Fibroblast of skin of left biceps (primary cell): ENCODE measurements around the gene RALGPS1.

Experiments
- DNase-seq, 2 experiments: peaks; one replicate each; pipeline ENCODE4 v3.0.0-alpha.2; 2013; ENCODE audit warnings: low read depth in 2 of 2

Gene RALGPS1

DNA sequence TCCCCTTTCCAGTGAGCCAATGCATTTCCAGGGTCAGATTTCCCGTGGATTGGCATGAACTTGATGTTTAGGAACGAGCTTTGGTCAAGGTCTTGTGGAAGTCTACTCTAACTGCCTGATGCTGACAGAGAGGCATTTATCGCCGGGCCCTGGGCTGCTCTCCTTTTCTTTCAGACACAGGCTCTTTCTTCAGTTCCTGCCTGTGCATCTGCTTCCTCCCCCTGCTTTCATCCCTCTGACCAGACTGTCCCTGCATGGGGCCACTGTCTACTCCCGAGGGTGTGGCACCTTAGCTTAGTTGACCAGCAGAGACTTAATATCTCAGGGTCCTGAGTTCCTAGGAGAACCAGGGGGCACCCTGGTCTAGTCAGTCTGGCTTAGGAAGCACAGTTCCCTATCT lies 41.2 kb downstream of the RALGPS1 start:
- no peak for DNase-seq

DNA sequence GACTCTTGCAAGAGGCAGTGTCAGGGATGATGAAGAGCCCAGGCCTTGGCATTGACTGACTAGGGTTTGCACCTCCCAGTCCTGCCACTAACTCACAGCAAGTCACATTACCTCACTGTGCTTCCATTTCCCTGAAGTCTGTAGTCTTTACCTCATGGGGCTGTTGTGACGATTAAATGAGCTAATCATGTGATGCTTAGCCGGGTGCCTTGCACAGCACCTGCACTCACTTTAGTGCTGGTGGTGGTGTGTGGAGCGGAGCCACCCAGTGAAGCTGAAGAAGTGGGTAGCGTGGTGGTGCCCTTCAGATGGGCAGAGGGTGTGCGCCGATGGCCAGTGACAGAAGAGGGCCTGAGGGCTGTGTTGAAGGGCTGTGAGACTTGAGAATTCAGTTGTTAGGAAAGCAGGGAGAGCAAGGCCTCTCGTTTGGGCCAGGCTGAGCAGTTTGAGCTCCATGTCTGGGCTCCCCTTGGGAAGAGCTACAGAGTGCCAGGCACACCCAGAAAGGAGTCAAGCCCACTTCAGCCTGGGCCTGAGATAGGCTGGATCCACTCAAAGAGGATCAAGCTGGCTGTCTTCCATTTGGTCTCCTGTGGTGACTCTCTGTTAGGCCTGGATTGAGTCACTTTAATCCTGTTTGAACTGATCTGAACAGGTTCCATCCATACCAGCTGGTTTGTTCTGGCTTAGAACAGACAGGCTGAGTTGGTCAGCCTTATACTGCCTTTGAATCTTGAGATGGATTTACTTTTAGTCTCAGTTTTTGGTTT lies 42.5 kb downstream of the RALGPS1 start:
- peak in 1 of 2 experiments; percentile 35 for DNase-seq

- peak in 1 of 2 experiments; percentile 28 for DNase-seq
Observed at GRCh38 chr9:126957687-126958053, 43.1 kb downstream of the RALGPS1 start.

GRCh38 chr9:126959336-126959735 lies 44.8 kb downstream of the RALGPS1 start:
- no peak for DNase-seq

DNA sequence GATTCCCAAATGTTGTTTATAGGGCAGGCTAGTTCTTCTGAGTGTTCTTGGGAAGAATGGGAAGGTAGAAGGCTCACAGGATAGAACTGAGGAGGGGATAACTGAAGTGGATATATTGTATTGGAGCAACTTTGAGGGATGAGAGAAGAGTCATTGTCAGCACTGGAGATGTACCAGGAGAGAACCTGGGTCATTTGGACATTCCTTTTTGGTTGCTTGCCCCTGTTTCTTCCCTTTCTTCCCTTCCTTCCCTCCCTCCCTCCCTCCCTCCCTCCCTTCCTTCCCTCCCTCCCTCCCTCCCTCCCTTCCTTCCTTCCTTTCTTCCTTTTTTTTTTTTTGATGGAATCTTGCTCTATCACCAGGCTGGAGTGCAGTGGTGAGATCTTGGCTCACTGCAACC lies 45.3 kb downstream of the RALGPS1 start:
- DNase-seq: no peak

DNA sequence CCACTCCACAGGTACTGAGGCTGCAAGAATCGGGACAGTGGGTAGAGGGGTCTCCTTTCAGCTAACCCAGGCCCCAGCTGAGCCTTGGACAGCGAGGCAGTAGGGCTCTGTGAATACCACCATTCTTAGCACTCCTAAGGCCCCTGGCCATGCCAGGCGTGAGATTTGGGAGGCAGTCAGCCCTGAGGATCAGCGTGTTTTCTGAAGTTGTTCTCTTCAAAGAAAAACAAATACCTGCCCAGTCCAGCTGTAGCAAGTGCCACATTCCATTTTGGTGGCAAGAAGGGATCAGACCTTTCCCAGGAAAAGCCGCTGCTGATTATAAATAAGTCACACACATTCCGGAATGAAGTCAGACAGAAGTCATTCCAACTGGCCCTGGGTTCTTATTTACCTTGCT lies 47.8 kb downstream of the RALGPS1 start:
- DNase-seq: no peak

DNA sequence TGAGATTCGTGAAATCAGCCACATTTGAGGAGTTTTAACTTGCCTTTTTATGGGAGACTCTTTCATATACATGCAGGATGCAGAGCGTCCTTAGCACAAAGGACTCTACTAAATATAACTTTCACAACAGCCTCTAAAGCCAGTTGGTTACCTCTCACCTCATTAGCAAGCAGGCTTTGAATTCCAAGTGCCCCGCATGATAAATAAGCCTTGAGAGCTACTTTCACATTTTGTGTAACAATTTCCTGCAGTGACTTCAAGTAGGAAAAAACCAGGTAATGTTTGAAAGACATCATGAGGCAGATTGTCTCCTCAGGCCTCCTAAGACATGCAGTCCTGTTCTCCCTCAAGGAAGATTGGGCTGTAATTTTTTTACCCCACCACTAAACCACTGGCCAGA lies 50.5 kb downstream of the RALGPS1 start:
- no peak for DNase-seq

- no peak for DNase-seq
Observed at GRCh38 chr9:126965541-126966428, 51.2 kb downstream of the RALGPS1 start.

- DNase-seq: no peak
Observed at GRCh38 chr9:126971261-126971660, 56.7 kb downstream of the RALGPS1 start.

DNA sequence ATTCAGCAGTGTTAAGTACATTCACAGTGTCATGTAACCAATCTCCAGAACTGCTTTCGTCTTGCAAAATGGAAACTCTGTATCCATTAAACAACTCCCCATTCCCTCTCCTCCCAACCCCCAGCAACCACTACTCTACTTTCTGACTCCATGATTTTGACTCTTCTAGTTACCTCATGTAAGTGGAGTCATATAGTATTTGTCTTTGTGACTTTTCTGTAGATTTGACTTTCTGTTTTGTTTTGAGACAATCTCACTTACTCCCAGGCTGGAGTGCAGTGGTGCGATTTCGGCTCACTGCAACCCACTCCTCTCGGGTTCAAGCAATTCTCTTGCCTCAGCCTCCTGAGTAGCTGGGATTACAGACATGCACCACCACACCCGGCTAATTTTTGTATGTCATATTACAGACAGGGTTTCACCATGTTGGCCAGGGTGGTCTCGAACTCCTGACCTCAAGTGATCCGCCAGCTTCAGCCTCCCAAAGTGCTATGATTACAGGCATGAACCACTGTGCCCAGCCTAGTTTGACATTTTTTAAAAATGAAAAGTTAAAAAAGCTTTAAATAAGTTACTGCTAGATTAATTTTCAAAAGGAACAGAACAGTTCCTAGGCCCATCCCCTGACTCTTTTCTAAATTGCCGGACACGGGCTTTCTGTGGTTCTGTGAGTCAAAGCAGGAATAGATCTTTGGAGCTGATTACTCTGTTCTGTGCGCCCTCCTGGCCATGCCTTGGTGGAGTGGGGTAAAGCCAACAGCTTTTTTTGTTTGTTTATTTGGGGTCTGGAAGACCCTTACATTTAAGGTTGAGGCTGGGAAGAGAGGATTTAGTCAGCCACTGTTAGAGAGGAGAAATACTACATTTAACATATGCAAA lies 59.3 kb downstream of the RALGPS1 start:
- no peak for DNase-seq

- DNase-seq: no peak
Observed at GRCh38 chr9:126974594-126974993, 60.0 kb downstream of the RALGPS1 start.

DNA sequence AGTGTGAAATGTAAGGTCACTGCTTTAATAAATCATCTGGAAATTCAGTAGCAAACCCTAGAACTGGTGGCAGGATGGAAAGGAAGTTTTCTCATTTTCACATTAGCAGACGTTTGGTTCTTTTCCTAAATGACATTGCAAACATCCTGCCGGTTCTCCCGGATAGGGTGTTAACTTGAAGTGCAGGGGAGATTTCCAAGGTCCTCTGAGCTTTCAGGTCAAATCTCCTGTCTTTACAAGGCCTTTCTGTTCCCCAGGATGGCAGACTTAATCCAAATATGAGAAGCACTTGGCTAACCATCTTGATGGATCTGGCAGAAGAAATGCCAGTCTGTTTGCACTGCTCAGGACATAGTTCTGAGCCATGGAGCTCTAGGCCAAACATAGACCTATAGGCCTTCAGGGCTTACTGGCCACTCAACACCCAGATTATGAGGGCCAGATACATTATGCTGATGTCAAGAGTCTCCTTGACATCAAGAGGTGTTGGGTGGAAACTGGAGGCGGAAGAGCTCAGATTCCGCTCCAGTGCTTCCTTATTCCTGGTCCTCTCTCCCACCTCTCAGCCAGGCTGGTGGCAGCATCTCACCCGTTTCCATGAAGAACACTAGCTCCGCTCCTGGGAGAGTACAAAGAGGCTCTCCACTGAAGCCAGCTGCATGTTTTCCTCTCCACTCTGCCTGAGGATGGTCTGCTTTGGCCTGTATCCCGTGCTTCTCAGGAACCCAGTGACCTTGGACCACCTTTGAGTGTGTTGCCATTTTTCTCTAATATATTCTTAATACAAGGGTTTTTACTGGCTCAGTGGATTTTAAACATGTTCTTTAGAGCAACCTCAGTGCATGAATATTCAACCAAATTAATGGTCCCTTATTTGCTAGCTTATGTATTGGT lies 61.0 kb downstream of the RALGPS1 start:
- no peak for DNase-seq

DNA sequence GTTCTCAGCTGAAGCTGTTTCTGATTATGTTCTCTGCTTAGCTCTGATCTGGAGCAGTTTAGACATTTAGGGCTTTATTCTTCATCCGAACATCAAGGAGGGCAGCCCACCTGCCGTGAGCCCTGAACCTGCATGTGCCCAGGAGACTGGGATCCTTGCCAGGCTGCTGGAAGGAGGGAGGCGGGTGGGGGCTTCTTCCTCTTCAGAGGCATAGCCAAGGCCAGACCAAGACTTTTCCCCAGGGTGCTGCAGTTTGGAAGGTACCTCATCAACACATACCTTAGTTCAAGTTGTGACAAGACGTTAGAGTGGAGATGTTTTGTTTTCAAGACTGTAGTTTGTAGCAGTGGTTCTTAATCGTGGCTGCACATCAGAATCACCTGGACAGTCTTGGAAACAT lies 64.9 kb downstream of the RALGPS1 start:
- no peak for DNase-seq

GRCh38 chr9:126980231-126980630 lies 65.6 kb downstream of the RALGPS1 start:
- no peak for DNase-seq

DNA sequence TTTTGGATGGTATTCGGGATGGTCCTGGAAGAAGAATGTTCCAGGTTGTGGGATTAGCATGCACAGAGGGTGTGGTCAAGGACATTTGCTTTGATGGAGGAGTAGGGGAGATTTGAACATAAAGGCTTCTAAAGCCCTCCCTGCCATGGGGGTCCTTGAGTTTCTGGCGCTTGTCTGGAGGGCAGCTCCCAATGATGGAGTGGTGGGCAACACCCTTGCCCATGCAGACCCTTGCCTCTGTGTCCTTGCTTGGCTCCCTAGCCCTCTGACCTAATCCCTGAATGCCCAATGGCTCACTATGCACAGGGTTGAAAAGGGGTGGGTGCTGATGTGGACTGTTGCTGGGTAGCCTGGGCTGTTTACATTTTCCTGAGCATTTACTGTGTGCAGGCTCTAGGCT lies 66.6 kb downstream of the RALGPS1 start:
- DNase-seq: no peak

DNA sequence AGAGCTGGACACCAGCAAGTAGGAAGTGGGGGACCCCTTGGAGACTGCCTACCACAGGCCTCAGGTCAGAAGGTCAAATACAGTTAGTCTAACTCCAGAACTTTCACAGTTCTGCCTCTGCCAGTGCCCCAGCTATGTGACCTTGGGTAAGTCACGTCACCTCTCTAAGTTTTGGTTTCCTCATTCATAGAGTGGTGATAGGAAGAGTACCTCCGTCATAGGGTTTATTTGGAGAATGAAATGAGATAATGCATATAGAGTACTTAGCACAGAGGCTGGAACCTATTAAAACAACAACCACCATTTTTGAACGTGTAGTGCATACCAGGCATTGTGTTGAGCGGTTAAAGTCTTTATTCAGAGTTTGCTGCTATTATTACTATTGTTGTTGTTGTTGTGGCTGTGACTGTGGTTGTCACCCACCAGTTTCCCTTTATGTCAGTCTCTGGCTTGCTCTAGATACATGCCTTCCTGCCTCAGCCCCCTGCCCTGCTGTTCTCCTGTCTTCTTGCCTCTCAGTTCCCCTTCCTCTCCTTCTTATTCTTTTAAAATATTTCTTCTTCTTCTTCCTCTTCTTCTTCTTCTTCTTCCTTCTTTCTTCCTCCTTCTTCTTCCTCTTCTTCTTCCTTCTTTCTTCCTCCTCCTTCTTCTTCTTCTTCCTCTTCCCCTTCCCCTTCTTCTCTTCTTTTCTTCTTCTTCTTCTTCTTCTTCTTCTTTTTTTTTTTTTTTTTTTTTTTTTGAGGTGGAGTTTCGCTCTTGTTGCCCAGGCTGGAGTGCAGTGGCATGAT lies 67.8 kb downstream of the RALGPS1 start:
- DNase-seq: no peak

DNA sequence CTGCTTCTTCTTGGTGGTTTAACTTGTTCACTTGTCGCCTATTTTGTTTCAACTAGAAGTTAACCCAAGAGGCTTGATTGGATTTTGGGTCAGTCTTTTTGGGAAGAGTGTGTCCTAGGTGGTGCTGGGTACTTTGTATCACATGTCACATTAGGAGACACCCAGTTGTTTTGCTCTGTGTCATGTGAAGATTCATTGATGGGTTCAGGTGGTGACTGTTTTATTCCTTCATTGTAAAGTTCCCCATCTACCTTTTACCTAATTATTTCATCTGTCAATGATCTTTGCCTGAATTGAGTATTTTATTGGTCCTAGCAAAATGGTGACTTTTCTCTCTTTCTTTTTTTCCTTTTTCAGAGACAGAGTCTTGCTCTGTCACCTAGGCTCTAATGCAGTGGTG lies 69.2 kb downstream of the RALGPS1 start:
- no peak for DNase-seq

GRCh38 chr9:126984969-126985368 lies 70.4 kb downstream of the RALGPS1 start:
- DNase-seq: no peak

GRCh38 chr9:126985870-126986498 lies 71.4 kb downstream of the RALGPS1 start:
- peak in 1 of 2 experiments; percentile 21 for DNase-seq

DNA sequence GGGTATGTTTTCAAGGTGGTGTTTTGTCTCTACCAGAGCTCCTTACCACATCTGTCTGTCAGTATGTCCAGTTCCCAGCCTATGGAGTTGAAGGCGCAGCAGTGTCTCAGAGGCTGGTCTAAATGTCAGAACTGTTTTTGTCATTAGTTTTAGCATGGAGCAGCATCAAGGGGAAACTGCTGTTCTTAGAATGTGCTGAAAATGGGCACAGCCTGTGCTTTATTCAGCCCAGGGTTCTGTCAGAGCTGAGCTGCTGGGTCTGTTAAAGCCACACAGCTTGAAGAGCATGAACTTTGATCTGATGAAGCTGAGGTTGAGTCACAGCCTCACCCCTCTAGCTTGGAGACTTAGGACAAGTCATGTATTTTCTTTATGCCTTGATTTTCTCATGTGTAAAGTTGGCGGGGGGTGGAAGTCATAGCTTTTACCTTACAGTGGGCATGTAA lies 71.9 kb downstream of the RALGPS1 start:
- DNase-seq: no peak
